Nephron (organoid): ENCODE measurements around the gene ROBO1.

Experiments used
- H3K27ac Mint-ChIP-seq, 3 experiments: 2 replicates each; pipeline ENCODE4 v1.8.0; 2020; ENCODE audit warnings: mixed read lengths in 3 of 3, mild to moderate bottlenecking in 2 of 3, moderate library complexity in 1 of 3
- H3K27me3 Mint-ChIP-seq: 2 replicates; pipeline ENCODE4 v1.8.0; 2021; ENCODE audit warnings: low read depth, mild to moderate bottlenecking, moderate library complexity, mixed read lengths
- H3K36me3 Mint-ChIP-seq: 2 replicates; pipeline ENCODE4 v1.8.0; 2020; ENCODE audit warnings: low read depth, mixed read lengths
- H3K4me1 Mint-ChIP-seq: 2 replicates; pipeline ENCODE4 v1.8.0; 2020; ENCODE audit warnings: mixed read lengths
- H3K4me3 Mint-ChIP-seq, 3 experiments: 2 replicates each; pipeline ENCODE4 v1.8.0; 2020; ENCODE audit warnings: mild to moderate bottlenecking in 3 of 3, mixed read lengths in 3 of 3, moderate library complexity in 2 of 3
- H3K9me3 Mint-ChIP-seq: 2 replicates; pipeline ENCODE4 v1.8.0; 2020; ENCODE audit warnings: mixed read lengths
- CTCF ChIP-seq, 3 experiments: fragments of 200-600 bp; sonication (generic); IDR thresholded peaks; one replicate each; pipeline ENCODE4 v1.5.0; 2021; ENCODE audit warnings: antibody characterized with exemption in 3 of 3; ENCODE audit not compliant: unreplicated experiment in 3 of 3

ROBO1 gene

GRCh38 chr3:78834910-78835309 lies 932.9 kb downstream of the ROBO1 start:
- no peaks in the 10 kb centered on the region for H3K27me3 Mint-ChIP-seq
- H3K9me3 Mint-ChIP-seq, result no peaks in the 10 kb centered on the region
- no peak for TF ChIP-seq CTCF (IDR thresholded peaks at IDR 0.05; ENCODE audit: unreplicated experiment in 3 of 3)
- H3K4me1 Mint-ChIP-seq, result peaks cover 5% of the 10 kb centered on the region
- peaks cover 11% of the 10 kb centered on the region for H3K36me3 Mint-ChIP-seq
- no peak overlapping the region for H3K4me3 Mint-ChIP-seq
- H3K27ac Mint-ChIP-seq, result no peak overlapping the region

DNA sequence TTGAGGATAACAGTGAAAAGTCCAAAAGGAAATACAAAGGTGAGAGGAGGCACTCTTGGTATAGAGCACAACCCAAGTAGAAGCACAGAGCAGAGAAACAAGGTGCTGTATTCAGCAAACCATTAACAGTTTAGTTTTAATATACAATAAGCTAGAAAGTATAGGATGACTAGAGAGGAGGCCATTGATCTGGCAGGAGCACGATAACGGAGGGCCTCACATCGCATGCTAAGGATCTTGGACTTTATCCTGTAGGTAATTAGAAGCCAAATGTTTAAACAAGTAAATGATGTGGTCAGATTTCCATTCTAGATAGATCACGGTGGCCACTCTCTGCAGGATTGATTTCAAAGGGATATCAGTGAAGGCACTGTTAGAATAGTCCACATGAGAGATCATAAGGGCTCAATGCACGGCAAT lies 935.0 kb downstream of the ROBO1 start:
- Mint-ChIP-seq H3K4me1 (no peaks in the 10 kb centered on the region), H3K36me3 (peaks cover 3% of the 10 kb centered on the region), H3K4me3 (no peak overlapping the region), H3K27ac (no peak overlapping the region), H3K27me3 (no peaks in the 10 kb centered on the region), H3K9me3 (no peaks in the 10 kb centered on the region)
- TF ChIP-seq CTCF (IDR thresholded peaks at IDR 0.05; ENCODE audit: unreplicated experiment in 3 of 3), result no peak

DNA sequence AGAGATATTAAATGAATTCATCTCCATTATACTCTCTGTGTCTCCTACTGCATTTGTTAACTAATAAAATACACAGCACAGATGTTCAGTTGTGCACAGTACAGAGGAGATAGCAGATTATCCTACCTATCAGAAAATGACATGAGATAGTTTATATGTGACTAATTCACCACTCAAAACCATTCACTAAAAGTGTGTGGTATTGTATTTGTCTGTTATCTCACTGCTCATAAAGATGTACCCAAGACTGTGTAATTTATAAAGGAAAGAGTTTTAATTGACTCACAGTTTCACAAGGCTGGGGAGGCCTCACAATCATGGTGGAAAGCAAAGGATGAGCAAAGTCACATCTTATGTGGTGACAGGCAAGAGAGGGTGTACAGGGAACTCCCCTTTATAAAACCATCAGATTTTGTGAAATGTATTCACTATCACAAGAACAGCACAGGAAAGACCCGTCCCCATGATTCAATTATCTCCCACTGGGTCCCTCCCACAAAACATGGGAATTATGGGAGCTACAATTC lies 936.3 kb downstream of the ROBO1 start:
- Mint-ChIP-seq H3K4me1 (no peaks in the 10 kb centered on the region), H3K27me3 (no peaks in the 10 kb centered on the region), H3K9me3 (no peaks in the 10 kb centered on the region), H3K36me3 (peaks cover 3% of the 10 kb centered on the region), H3K27ac (no peak overlapping the region), H3K4me3 (no peak overlapping the region)
- TF ChIP-seq CTCF (IDR thresholded peaks at IDR 0.05; ENCODE audit: unreplicated experiment in 3 of 3), result no peak

DNA sequence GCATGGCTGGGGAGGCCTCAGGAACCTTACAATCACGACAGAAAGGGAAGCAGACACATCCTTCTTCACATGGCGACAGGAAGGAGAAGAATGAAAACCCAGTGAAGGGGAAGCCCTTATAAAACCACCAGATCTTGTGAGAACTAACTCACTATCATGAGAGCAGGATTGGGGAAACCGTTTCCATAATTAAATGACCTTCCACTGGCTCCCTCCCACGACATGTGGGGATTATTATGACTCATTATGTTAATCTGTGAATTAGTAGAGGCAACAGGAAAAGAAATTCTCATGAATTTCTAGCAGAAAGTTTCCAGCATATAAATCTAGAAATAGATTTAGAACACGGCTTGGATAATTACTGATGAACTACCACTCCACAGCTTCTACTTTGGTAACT lies 937.3 kb downstream of the ROBO1 start:
- Mint-ChIP-seq H3K27me3 (no peaks in the 10 kb centered on the region), H3K9me3 (no peaks in the 10 kb centered on the region), H3K36me3 (peaks cover 3% of the 10 kb centered on the region), H3K27ac (no peak overlapping the region), H3K4me3 (no peak overlapping the region), H3K4me1 (peaks cover 8% of the 10 kb centered on the region)
- TF ChIP-seq CTCF (IDR thresholded peaks at IDR 0.05; ENCODE audit: unreplicated experiment in 3 of 3), result no peak

- no peak overlapping the region for H3K27ac Mint-ChIP-seq
- no peaks in the 10 kb centered on the region for H3K27me3 Mint-ChIP-seq
- H3K4me3 Mint-ChIP-seq, result no peak overlapping the region
- no peaks in the 10 kb centered on the region for H3K9me3 Mint-ChIP-seq
- H3K4me1 Mint-ChIP-seq, result peaks cover 25% of the 10 kb centered on the region
- H3K36me3 Mint-ChIP-seq, result peaks cover 3% of the 10 kb centered on the region
- TF ChIP-seq CTCF (IDR thresholded peaks at IDR 0.05; ENCODE audit: unreplicated experiment in 3 of 3), result no peak
Measured at GRCh38 chr3:78827618-78828017, 940.2 kb downstream of the ROBO1 start.

GRCh38 chr3:78825858-78826215 lies 942.0 kb downstream of the ROBO1 start:
- no peak for TF ChIP-seq CTCF (IDR thresholded peaks at IDR 0.05; ENCODE audit: unreplicated experiment in 3 of 3)
- Mint-ChIP-seq H3K4me3 (no peak overlapping the region), H3K9me3 (no peaks in the 10 kb centered on the region), H3K27ac (no peak overlapping the region), H3K4me1 (peaks cover 32% of the 10 kb centered on the region), H3K36me3 (peaks cover 3% of the 10 kb centered on the region), H3K27me3 (no peaks in the 10 kb centered on the region)
